IPS-15b (cell line): ENCODE results near the gene AGTPBP1.
"Not testable (repeated sequence)": the region's sequence is repeated elsewhere in the genome, so short reads cannot be mapped to it uniquely, and the experiment has no call there.

Source experiments
- H3K27me3 ChIP-seq: one replicate; pipeline ENCODE4 v1.6.1; 2013; ENCODE audit warnings: low read length; ENCODE audit not compliant: control insufficient read depth, insufficient read depth
- H3K36me3 ChIP-seq: one replicate; pipeline ENCODE4 v1.6.1; 2013; ENCODE audit warnings: low read length; ENCODE audit not compliant: control insufficient read depth, insufficient read depth
- H3K4me1 ChIP-seq: one replicate; pipeline ENCODE4 v1.6.1; 2013; ENCODE audit warnings: mild to moderate bottlenecking, low read length; ENCODE audit not compliant: control insufficient read depth, insufficient read depth
- H3K4me3 ChIP-seq: one replicate; pipeline ENCODE4 v1.5.1; 2013; ENCODE audit warnings: low read depth, low read length
- H3K9ac ChIP-seq: one replicate; pipeline ENCODE4 v1.6.1; 2013; ENCODE audit warnings: low read depth, mild to moderate bottlenecking, low read length
- H3K9me3 ChIP-seq: one replicate; pipeline ENCODE4 v1.6.1; 2013; ENCODE audit warnings: mild to moderate bottlenecking, low read length; ENCODE audit not compliant: control insufficient read depth, insufficient read depth

The AGTPBP1 gene

DNA sequence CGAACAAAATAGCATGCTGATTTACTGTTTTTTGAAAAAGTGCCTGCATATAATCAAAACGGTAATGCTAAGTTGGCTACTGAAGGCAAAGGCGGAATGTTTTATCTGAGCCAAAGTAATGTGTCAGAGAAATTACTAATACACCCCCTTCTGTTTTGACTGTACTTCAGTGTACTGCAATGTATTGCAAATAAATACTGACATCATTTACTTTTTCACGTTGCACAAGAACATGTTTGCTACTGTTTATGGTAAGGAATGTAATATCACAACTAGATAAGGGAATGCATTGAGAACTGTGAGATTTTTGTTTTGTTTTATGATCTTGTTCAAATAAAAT is 813 bp upstream of the AGTPBP1 start:
- Histone ChIP-seq H3K9ac (peak overlapping the region; percentile 77), H3K27me3 (no peaks in the 10 kb centered on the region), H3K4me3 (peak overlapping the region; percentile 79), H3K4me1 (peaks cover 26% of the 10 kb centered on the region), H3K9me3 (no peaks in the 10 kb centered on the region), H3K36me3 (no peaks in the 10 kb centered on the region)

DNA sequence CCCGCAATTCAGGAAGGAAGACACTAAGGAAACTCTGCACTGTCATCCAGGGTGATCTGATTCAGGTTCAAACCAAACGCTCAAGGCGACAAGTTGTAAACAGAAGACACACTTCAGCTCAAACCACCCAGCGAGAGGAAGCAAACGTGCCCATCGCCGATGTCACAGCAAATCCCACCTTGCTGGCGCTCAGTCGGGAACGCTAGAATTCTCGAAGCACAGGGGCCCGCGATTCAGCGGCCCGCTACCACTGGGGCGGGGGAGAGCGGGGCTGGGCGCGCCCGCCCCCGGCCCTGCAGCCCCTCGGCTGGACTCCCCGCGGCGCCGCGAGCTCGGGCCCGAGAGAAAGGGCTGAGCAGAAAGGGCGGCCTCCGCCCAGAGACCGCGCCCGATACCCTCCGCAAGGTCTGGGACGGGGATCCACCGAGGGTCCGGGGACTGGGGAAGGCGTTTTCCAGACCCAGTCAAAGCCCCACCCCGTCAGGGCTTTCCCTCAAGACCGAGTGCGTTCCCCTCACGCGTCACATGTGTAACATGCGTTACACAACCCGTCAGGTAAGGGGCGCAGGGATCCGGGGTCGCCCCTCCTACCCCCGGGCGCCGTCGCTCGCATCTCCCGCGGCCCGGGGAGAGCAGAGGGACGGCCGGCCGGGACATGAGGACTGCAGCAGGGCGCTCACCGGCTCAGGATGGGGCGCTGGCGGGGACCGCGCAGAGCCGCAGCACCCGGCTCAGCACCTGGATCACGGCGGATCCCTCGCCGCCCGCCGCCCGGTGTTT is 469 bp downstream of the AGTPBP1 start:
- H3K36me3 ChIP-seq = no peaks in the 10 kb centered on the region
- peaks cover 28% of the 10 kb centered on the region for H3K4me1 ChIP-seq
- H3K27me3 ChIP-seq = no peaks in the 10 kb centered on the region
- peak overlapping the region; percentile 56 for H3K4me3 ChIP-seq
- no peaks in the 10 kb centered on the region for H3K9me3 ChIP-seq
- H3K9ac ChIP-seq = peak overlapping the region; percentile 85

DNA sequence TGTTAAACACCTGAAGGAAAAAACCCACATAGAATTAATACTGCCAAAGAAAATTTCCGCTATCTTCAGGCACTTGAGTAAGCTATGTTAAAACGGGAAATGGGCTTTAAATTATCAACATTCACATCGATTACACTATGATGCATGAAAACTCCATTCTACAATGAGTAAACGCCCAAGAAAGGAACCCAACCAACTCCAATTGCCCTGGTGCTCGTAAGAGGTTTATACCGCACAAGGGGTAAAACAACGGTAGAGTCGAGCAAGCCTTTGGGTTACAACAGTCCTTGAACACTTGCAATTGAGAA is 1.0 kb downstream of the AGTPBP1 start:
- Histone ChIP-seq H3K27me3 (no peaks in the 10 kb centered on the region), H3K9me3 (no peaks in the 10 kb centered on the region), H3K4me3 (peak overlapping the region; percentile 56), H3K4me1 (peaks cover 28% of the 10 kb centered on the region), H3K9ac (no peak overlapping the region), H3K36me3 (no peaks in the 10 kb centered on the region)

DNA sequence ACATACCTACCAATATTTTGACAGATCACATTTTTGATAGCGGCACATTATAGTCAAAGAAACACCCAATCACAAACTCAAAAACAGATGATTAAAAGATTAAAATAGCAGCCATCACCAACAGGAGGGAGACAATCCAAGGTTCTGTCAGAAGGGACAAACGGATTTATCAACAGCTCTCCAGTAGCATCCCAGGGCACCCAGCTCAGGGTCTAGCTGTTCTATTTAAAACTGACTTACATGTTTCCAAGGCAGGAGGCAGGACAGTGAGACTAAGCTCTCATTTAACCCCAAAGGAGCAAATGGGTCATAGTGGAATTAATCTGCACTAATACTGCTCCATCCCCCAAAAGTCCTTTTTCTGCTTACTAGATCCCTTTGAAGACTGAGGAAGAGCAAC is 3.2 kb downstream of the AGTPBP1 start:
- Histone ChIP-seq H3K27me3 (no peaks in the 10 kb centered on the region), H3K9ac (no peak overlapping the region), H3K36me3 (no peaks in the 10 kb centered on the region), H3K4me1 (peaks cover 17% of the 10 kb centered on the region), H3K9me3 (no peaks in the 10 kb centered on the region), H3K4me3 (no peak overlapping the region)

DNA sequence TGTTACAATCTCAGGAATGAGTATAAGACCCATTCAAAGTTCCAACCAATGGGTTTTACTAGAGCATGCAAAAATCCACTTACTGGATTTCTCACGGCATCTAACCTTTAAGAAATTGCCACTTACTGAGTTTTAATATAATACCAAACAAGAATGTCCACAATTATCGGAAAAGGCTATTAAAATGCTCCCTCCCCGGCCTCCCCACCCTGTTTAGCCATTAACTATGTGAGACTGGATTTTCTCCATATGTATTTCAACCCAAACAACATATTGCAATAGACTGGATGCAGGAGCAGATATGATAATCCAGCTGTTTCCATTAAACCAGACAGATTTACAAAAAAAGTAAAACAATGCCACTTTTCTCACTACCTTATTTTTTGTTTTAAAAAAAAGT is 4.1 kb downstream of the AGTPBP1 start:
- Histone ChIP-seq H3K4me1 (peaks cover 9% of the 10 kb centered on the region), H3K4me3 (no peak overlapping the region)

DNA sequence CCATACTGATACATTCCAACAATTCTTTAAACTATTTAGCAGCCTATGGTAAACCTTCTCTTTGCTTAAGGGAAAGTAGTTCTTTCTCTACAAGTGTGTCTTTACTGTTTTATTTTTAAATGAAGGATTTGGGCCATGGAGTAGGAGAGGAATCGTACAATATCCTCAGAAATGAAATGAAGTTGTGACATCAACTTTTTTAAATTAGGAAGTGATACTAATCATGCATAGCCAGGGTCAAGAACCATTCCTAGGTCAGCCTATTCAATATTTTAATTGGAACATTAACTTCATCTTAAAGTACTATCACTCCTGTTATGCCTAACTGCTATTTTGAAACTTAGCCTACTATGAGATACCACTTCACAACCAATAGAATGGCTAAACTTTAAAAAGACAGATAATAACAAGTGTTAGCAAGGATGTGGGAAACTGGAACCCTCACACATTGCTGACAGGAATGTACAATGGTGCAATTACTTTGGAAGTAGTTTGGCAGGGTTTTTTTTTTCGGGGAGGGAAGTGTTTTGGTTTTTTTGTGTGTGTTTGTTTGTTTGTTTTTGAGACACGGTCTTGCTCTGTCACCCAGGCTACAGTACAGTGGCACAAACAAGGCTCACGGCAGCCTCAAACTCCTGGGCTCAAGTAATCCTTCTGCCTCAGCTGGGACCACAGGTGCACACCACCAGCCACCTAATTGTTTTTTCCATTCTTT is 10.7 kb downstream of the AGTPBP1 start:
- Histone ChIP-seq H3K27me3 (no peaks in the 10 kb centered on the region), H3K9me3 (no peaks in the 10 kb centered on the region), H3K36me3 (no peaks in the 10 kb centered on the region), H3K4me1 (no peaks in the 10 kb centered on the region), H3K9ac (no peak overlapping the region), H3K4me3 (no peak overlapping the region)

More for the DNA sequence above, 4.1 kb downstream of the AGTPBP1 start:
- Histone ChIP-seq H3K27me3 (no peaks in the 10 kb centered on the region), H3K36me3 (no peaks in the 10 kb centered on the region), H3K9me3 (no peaks in the 10 kb centered on the region), H3K9ac (no peak overlapping the region)

DNA sequence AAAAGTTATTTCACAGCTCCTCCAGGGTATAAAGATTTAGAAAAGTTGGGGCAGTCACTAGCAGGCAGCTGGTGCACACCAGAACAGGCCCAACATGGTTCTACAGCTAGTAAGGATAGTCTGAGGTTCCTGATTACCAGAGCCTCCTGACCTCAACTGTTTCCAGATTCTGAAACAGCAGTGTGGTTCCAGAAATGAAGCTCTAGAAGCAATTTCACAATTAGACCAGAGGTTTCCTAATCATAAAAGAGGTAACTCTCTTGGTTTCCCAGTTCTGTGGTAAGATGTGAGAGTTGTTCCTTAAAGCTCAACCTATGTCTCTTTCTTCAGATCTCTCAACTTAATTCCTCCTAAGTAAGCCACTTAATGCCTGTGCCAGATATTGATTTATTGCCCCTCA is 11.9 kb downstream of the AGTPBP1 start:
- Histone ChIP-seq H3K9me3 (no peaks in the 10 kb centered on the region), H3K4me1 (no peaks in the 10 kb centered on the region), H3K36me3 (no peaks in the 10 kb centered on the region), H3K27me3 (no peaks in the 10 kb centered on the region), H3K9ac (no peak overlapping the region), H3K4me3 (no peak overlapping the region)

DNA sequence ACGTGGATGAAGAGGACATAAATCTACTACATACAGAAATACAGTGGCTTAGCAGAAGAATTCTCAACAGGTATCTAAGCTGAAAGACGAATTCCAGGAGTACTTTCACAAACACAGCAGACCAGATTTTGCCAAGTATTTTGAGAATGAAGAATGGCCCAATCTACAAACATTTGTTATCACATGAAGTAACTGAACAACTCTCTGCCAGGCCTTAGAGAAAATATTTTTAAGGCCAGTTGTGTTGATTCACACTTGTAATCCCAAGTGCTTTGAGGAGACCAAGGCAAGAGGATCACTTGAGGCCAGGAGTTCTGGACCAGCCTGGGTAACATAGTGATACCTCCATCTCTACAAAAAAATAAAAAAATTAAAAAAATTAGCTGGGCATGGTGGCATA is 14.3 kb downstream of the AGTPBP1 start:
- Histone ChIP-seq H3K9ac (no peak overlapping the region), H3K27me3 (no peaks in the 10 kb centered on the region), H3K36me3 (no peaks in the 10 kb centered on the region), H3K4me3 (no peak overlapping the region), H3K4me1 (peaks cover 8% of the 10 kb centered on the region), H3K9me3 (no peaks in the 10 kb centered on the region)

DNA sequence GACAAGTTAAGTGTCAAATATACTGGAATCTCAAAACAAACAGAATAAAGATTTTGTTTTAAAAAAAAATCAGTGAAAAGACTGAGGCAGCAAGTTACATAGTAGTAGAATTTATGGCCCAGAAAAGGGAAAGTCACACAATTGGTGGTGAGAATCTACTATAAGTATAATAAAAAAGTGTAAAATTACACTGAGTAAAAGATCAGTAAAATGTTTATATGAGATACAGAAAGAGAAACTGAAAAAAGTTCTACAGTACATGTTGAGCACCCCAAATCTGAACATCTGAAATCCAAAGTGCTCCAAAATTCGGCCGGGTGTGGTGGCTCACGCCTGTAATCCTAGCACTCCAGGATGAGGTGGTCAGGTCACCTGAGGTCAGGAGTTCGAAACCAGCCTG is 15.0 kb downstream of the AGTPBP1 start:
- peaks cover 8% of the 10 kb centered on the region for H3K4me1 ChIP-seq
- no peak overlapping the region for H3K4me3 ChIP-seq
- H3K9me3 ChIP-seq = no peaks in the 10 kb centered on the region
- no peak overlapping the region for H3K9ac ChIP-seq
- H3K27me3 ChIP-seq = no peaks in the 10 kb centered on the region
- no peaks in the 10 kb centered on the region for H3K36me3 ChIP-seq

DNA sequence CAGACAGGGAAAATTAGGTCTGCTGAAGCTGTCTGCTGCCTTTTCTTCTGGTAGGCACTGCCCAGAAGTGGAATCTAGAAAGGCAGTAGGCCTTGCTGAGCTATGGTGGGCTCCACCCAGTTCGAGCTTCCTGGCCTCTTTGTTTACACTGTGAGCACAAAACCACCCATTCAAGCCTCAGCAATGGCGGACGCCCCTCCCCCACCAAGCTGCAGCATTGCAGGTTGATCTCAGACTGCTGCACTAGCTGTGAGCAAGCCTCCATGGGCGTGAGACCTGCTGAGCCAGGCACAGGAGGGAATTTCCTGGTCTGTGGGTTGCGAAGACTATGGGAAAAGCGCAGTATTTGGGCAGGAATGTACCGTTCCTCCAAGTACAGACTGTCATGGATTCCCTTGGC is 18.5 kb downstream of the AGTPBP1 start:
- no peaks in the 10 kb centered on the region for H3K27me3 ChIP-seq
- peaks cover 8% of the 10 kb centered on the region for H3K4me1 ChIP-seq
- H3K9me3 ChIP-seq = no peaks in the 10 kb centered on the region
- no peaks in the 10 kb centered on the region for H3K36me3 ChIP-seq
- peak overlapping the region; percentile 65 for H3K9ac ChIP-seq
- H3K4me3 ChIP-seq = peak overlapping the region; percentile 39

DNA sequence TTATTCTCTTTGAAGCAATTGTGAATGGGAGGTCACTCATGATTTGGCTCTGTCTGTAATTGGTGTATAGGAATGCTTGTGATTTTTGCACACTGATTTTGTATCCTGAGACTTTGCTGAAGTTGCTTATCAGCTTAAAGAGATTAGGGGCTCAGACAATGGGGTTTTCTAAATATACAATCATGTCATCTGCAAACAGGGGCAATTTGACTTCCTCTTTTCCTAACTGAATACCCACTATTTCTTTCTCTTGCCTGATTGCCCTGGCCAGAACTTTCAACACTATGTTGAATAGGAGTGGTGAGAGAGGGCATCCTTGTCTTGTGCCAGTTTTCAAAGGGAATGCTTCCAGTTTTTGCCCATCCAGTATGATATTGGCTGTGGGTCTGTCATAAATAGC is 22.3 kb downstream of the AGTPBP1 start:
- not testable (repeated sequence) for H3K9ac ChIP-seq, H3K4me3 ChIP-seq, H3K36me3 ChIP-seq, H3K27me3 ChIP-seq, H3K4me1 ChIP-seq, H3K9me3 ChIP-seq

DNA sequence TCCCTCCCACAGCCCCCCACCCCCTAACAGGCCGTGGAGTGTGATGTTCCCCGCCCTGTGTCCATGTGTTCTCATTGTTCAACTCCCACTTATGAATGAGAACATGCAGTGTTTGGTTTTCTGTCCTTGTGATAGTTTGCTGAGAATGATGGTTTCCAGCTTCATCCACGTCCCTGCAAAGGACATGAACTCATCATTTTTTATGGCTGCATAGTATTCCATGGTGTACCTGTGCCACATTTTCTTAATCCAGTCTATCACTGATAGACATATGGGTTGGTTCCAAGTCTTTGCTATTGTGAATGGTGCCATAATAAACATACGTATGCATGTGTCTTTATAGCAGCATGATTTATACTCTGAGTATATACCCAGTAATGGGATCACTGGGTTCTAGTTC is 23.9 kb downstream of the AGTPBP1 start:
- H3K9ac ChIP-seq, H3K4me1 ChIP-seq, H3K4me3 ChIP-seq, H3K27me3 ChIP-seq, H3K9me3 ChIP-seq, H3K36me3 ChIP-seq: not testable (repeated sequence)
